Epithelial cell of prostate (primary cell): ENCODE data around the gene TUG1.

ENCODE experiments used
- DNase-seq: peaks from one replicate; pipeline ENCODE4 v3.0.0-alpha.2; 2011; ENCODE audit warnings: low read depth, low spot score
- H3K27ac ChIP-seq: fragments of 450-650 bp; 2 replicates; pipeline ENCODE4 v1.5.1; 2017; ENCODE audit warnings: mild to moderate bottlenecking

TUG1 gene

DNA sequence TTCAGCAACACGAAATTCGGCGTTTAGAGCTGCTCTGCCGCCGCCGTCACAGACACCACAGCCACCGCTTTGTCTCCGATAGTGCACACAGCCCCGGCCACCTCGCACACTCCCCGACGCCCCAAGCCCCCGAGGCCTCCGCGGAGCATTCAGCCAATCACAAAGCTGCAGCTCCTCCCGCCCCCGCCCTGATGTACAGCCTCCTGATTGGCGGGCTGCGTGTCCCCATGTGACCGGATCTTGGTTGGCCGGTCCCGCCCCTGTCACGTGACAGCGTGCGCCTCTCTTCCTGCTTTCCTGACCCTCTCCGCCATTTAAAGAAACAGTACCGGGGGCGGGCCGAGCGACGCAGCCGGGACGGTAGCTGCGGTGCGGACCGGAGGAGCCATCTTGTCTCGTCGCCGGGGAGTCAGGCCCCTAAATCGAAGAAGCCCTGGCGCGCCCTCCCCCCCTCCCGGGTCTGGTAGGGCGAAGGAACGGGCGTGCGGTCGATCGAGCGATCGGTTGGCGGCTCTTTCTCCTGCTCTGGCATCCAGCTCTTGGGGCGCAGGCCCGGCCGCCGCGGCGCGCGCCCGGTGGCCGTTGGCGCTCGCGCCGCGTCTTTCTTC lies at the start of gene TUG1:
Gene TUG1 (plus strand): TSS at position 342 of the 608 bp plus-strand sequence.
- peak; percentile 95 for DNase-seq
- peak within 1 kb of the TSS; percentile 88 for H3K27ac ChIP-seq

DNA sequence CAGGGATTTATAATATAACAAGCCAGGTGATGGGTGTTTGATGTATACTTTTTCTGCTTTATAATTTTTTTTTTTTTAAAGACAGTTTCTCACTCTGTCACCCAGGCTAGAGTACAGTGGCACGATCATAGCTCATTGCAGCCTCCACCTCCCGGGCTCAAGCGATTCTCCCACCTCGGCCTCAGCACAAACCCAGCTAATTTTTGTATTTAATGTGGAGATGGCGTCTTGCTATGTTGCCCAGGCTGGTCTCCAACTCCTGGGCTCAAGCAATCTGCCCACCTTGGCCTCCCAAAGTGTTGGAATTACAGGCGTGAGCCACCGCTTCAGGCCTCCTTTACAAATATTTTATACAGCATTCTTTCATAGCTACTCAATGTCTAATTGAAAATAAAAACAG lies 49.1 kb upstream of the TUG1 start:
- no peak overlapping the region for H3K27ac ChIP-seq
- DNase-seq, result no peak

DNA sequence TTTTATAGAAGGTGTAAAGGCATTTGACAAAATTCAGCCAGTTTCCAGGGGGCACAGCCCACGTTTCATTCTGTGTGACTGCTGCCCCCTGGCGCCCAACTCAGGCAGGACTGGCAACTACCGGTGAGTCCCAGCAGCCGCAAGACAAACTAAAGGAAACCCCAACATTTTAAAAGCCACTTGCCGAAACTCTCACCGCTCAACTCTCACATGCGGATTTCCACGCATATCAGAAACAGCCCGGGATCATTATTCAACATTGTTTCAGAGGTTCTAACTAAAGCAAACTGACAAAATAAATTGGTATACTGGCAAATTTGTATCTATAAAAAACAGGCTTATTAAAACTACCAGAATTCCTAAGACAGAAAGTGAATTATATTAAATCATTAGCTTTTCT lies 48.7 kb upstream of the TUG1 start:
- no peak for DNase-seq
- H3K27ac ChIP-seq, result no peak overlapping the region

DNA sequence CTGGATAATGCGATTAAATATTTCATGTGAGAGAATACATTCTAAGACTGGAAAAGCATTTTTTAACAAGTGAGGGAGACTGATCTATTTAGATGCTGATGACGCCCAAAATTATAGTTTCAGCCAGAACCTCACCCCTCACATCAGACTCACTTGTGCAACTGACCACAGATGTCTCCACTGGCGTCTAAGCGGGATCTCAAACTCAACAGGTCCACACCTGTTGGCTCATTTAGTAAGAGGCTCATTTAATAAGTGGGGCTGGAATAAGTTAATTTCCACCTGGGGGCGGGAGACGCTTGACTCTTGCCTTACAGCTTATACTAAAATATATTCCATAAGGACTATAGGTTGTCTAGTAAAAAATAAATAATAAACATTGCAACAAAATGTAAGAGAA lies 48.0 kb upstream of the TUG1 start:
- no peak overlapping the region for H3K27ac ChIP-seq
- peak; percentile 24 for DNase-seq

DNA sequence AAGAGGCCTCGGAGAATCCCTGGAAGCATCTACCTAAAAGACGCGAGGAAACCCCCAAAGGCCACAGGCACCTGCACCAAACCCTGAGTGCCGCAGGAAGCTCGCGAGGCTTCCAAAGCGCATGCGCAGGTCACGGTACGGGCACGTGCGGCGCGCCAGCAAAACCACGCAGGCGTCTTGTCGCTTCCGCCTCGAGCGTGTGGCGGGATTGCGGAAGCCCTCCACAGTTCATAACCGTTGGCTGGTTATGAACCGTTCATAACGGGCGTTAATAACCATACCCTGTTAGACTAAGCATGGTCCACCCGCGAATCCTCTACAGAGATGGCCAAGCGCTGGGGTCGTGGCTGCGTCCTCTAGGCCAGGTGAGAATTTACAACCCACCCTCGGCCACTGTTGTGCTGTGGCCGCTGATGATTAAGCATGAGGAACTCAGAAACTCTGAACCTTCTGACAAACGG lies 46.9 kb upstream of the TUG1 start:
- no peak overlapping the region for H3K27ac ChIP-seq

DNA sequence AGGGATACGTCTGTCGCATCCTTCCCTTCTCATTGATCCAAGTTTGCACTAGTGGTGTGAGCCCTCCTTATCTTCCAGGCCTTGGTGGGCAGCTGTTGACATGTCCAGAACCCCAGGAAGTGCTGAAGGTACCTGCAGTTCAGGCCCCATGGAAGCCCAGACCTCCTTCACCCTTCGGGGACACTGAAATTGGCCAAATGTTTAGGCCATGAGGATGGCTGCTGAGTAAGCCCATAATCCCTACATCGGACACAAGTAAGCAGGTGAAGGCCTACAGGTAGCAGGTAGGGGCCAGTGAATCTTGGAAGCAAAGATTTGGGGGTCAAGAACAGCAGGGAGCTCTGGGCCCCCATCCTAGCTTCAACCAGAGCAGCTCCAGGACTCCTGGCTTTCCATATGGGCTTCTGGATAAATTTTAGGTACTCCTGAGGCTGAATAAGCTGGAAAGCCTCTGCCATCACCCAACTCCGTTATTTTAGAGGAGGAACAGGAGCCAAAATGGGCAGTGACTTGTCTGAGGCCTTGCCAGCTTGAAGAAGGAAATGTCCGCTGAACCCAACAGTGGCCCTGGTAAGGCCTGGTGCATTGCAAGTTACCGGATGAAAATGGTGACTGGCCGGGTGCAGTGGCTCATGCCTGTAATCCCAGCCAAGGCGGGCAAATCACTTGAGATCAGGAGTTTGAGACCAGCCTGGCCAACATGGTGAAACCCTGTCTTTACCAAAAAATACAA lies 45.7 kb upstream of the TUG1 start:
- H3K27ac ChIP-seq, result no peak overlapping the region
- no peak for DNase-seq

More for the DNA sequence above, 46.9 kb upstream of the TUG1 start:
- DNase-seq, result no peak

DNA sequence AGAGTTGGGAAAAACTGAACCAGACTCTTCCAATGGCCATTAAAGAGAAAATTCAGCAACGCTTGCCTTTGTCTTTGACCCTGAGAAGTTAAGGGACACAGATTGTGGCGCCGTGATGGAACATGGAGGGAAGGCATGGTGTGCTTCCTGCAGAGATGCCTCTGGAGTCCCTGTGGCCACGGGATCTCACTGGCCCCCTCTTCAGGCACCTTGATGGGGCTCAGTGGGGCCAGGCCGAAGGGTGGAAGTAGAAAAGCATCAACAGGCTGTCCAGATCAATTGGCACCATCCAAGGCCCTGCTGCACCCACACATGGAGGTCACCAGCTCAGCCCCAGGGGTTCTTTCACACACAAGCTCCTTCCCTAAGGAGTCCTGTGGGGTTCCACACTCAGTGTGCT lies 43.4 kb upstream of the TUG1 start:
- DNase-seq, result no peak

DNA sequence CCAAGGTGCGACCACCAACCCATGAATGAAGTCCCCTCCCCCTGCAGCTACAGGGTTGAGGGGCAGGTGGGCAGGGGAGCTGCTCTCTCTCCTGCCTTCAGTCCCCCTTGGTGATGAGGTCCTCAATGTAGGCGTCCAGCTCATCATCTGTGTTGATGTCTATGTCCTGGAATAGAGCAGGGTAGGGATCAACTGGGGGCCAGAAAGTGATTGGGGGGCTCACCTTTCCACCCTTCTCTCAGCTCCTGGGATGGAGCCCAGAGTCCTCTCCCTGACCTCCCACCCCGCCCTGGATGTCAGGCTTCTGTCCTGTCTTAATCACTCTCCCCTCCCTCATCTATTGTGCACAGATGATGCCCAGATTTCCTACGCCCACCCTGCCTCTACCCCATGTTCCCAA lies 42.4 kb upstream of the TUG1 start:
- H3K27ac ChIP-seq, result no peak overlapping the region
- no peak for DNase-seq

More for the DNA sequence above, 43.4 kb upstream of the TUG1 start:
- H3K27ac ChIP-seq, result no peak overlapping the region

DNA sequence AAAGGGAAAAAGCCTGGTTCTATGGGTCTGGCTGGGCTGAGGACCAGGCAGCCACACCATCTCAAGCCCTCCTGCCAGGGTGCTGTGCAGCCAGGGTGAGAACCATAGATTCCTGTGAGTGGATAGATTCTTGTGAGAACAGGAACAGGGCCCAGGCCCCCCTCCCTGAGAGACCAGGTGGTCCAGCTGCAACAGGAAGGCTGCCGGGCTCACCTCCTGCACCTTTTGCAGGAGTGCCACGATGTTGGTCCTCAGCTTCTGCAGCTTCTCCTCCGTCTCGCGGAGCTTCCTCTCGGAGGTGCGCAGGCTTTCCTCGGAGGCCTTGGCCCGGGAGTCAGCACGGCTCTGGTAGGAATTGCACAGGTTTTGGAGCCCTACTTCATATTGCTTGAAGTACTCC lies 41.3 kb upstream of the TUG1 start:
- no peak overlapping the region for H3K27ac ChIP-seq
- no peak for DNase-seq

DNA sequence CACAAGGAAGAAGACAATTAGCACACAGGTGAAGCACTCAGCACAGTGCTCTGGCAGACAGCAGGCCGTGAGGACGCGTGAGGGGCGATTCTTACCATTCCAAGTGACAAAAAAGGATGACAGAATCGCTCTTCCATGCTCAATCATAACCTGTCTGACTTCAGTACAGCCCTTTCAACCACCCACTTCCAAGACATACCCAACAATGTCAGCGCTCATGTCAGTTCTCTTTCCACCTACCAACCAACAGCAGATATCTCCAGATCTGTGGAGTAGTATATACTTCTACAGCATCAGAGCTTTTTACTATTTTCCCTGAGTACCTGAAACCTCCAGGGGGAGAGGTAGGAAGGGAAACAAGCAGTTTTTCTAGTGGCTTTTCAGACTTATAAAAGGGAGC lies 40.7 kb upstream of the TUG1 start:
- DNase-seq, result no peak

DNA sequence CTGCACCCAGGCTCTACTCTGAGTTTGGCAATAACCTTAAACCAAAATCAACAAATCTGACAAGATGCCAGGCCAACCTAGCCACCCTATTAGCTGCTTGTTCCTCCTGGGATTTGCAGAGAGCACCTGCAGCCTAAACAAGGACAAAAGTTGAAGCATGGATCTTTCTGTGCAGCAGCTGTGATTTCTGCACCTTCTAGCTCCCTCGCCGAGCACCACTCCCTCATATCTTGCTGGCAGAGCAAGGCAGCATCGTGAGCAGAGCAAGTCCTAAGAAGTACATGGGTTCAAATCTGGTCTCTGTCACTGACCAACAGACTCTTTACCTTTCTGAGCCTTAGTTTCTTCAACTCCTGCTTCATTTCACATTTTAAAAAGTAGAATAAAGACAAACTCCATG lies 38.8 kb upstream of the TUG1 start:
- no peak for DNase-seq
- H3K27ac ChIP-seq, result no peak overlapping the region

More for the DNA sequence above, 40.7 kb upstream of the TUG1 start:
- H3K27ac ChIP-seq, result no peak overlapping the region

DNA sequence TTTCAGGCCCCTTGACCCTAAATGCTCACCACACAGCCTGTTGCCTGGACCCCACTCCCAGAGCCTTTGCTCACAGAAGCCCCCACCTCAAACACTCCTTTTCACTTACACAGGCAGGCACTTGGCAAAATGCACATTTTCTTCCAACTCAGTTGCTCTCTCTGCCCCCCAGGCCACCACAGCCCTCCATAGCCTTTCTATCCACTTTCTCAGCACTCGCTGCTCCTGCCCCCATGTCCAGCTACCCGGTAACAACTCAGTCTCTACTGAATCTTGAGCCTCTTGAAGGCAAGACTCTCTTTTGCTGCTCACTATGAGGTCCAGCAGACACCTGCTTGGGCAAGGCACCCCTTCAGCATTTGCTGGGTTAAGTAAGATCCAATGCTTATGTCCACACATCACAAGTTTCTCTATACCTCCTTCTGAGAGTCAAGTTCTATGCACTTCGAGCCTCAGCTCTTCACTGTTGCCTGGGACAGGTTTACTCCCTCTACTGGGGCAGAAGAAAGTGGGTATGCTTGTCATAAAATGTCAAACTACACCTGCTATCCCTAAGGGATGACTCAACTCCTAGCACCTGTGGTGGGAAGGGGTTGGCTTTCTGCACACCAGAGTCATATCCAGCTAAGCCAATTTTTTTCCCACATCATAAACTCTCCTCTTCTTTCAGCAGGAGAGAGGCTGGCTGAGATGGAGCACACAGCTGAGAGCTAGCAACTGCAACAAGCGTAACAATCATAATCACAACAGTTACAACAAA lies 37.3 kb upstream of the TUG1 start:
- no peak for DNase-seq
- no peak overlapping the region for H3K27ac ChIP-seq

DNA sequence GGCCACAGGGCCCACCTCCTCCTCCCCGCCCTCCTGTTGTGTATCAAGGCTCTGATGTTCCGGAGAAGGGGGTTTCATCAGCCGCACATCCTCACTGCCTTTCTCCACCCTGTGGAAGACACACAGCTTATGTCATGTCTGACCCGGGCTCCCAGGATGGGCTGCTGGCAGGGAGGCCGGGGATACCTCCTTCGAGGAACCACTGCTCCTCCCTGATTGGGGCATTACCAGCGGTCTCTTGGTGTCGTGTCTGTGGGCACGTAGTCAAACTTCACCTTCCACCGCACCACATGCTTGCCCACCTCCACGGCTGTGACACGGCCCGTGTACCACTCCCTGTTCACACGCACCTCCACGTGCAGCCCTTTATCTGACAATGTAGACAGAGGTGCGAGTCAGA lies 36.4 kb upstream of the TUG1 start:
- DNase-seq, result no peak
- H3K27ac ChIP-seq, result no peak overlapping the region

DNA sequence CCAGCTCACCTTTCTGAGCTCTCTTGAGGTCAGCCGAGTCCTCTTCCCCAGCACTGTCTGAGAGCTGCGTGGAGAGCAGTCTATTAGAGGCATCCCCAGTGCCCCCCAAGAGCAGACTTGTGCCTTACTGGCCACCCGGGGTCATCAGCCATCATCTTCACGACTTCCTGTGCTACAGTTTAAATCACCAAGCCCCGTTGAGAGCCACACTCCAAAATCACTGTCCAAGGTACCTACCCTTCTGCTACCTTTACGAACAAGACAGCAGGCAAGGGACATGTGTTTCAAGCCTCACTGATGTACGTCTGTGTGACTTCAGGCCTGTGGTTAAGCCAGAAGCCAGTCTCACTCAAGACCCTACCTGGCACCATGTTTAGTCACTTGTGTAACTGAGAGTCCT lies 35.6 kb upstream of the TUG1 start:
- no peak overlapping the region for H3K27ac ChIP-seq
- no peak for DNase-seq

DNA sequence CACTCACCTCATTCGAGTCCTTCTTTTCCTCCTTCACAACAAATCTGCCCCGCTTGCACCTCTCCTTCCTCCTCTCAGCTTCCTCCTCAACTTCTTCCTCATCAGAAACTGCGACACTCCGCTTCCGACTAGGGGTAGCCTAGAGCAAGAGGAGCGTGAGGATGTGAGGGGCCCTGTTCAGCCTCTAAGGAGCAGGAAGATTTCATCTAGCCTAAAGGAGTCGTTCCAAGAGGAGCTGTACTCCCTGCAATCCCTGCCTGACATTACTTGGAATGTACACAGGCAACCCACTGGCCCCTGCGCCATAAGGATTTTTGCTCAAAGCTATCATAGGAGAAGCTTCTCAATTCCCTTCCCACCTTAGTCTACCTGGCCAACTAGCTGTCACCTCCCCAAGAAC lies 35.0 kb upstream of the TUG1 start:
- DNase-seq, result no peak
- H3K27ac ChIP-seq, result no peak overlapping the region

DNA sequence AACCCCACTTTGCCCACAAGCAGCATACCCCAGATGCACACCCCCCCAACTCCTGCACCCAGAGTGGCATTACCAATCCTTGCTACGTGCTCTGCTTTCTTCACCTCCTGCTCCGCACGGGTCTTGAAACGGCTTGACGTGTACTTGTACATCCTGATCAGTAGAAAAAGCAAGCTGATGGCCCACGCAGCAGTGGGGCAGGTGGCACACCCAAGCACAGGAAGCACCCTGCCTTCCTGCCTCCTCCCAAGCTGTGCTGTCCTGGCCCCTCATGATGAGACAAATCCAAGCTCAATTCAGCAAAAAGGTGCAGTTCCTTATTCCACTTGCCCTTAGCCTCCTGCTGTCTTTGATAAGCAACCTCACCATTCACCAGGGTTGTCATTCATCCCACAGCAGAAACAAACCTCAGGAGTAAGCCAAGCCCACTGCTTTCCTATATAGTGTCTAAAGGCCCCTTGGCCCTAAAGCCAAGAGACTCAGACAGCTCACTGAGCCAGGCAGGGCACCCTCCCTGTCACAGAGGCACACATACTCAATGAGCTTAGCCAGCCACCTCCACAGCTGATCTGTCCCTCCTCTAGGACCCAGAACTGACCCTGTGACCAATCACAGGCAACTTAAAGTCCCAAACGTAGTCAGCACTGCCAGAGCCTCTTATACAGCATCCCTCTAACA lies 28.2 kb upstream of the TUG1 start:
- DNase-seq, result no peak
- no peak overlapping the region for H3K27ac ChIP-seq

DNA sequence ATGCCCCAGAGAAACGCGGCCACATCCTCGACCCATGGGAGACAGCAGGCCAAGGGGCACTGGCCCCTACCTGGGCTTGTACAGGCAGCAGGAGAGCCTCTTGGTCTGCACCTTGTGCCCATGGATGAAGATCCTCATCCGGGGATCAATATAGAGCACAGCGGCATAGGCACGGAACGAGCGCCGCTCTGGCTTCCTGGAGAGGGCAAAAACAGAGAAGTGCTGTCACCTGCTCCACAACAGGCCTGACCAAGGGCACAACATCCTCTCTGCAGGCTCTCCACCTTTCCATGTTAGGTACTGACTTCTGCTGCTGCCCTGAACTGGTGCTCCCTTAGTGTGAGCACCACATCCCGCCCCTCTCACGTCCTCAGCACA lies 27.7 kb upstream of the TUG1 start:
- DNase-seq, result no peak
- no peak overlapping the region for H3K27ac ChIP-seq

DNA sequence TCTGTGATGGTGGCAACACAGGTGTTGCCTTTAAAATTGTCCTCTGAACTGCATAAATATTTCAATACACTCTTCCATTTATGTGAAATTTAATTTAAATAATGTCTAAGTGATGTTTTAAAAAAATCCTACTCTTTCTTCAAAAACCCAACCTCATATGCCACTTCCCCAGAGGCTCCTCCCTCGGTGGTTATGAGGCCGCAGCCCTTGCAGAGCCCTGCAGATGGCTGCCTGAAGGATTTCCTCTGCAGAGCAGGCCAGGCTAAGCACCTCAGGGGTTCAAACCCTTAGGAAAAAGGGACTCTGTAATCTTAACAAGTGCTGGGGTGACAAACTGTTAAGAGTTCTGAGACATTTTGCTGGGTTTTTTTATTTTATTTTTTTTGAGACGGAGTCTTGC lies 25.7 kb upstream of the TUG1 start:
- no peak overlapping the region for H3K27ac ChIP-seq
- no peak for DNase-seq

DNA sequence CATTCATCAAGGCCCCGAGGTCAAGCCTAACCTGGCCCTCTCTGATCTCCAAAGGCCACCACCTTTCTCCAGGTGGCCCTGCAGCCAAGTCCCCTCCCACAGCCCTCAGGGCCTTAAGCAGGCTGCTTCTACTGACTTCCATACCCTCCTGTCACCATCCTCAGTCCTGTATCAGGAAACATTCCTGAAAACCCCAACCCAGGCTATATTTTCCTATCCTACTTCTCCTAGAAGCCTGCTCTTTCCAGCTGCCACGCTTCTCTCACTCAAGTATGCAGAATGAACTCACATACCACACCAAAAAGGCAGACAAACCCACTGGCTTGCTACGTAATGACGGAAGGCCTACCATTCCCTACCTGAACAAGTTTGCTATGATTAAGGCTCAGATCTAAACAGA lies 24.1 kb upstream of the TUG1 start:
- no peak for DNase-seq
- peak overlapping the region; percentile 69 for H3K27ac ChIP-seq

DNA sequence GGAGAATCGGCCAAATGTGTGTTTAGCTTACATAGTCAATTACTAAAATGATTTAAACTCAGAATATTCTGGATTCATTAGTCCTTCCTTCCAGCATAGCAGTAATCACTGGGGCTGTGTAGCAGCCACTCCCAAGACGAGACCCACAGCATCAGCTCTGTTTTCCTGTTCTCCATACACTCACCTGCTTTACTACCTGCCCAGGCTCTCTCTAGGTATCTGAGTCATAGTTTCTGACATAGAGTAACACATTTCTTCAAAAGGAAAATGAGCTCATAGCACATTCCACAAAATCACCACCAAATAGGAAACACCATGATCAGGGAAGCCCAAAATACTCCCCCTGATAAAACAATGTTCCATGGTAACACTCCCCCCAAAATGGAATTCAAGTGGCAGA lies 23.4 kb upstream of the TUG1 start:
- peak; percentile 82 for DNase-seq
- peak overlapping the region; percentile 69 for H3K27ac ChIP-seq

DNA sequence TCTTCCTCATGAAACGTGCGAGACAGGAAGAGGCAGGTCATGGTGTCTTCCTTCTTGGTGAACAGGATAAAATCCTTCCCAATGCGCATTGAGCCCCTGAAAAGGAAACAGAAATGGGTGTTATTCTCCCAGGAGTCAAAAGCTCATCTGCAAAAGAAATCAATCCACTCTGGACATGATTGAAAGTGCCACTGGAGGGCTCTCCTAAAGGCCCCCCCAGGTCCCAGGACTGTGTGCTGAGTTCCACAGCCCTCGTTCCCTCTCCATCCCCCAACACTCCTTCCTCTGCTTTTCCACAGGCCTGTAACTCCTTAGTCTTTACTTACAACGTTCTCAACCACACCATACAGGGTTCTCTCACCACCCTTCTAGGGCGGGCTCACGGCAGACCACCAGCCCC lies 22.7 kb upstream of the TUG1 start:
- DNase-seq, result no peak
- H3K27ac ChIP-seq, result peak overlapping the region; percentile 69
